GM13977 (cell line): ENCODE measurements around the gene CREB3L2.
A peak's percentile ranks its signal among the peaks of the same experiment; 100 is the strongest.

Experiments
- DNase-seq: peaks from one replicate; pipeline ENCODE4 v3.0.0; 2012; ENCODE audit warnings: low spot score
- in situ Hi-C: fragments of 300-500 bp; cut with MboI; formaldehyde crosslinking; loops from one replicate; pipeline ENCODE4 v1.12.0; 2022; ENCODE audit warnings: low sequenced_read_pairs, low pct_unique_long_range_greater_than_20kb, mixed read lengths, inconsistent platforms; ENCODE audit not compliant: unreplicated experiment
- TF ChIP-seq, protein P1 (sequence below): IDR thresholded peaks from 2 replicates; pipeline ENCODE4 v1.5.1; 2012; ENCODE audit warnings: mild to moderate bottlenecking, control low read depth; ENCODE audit not compliant: insufficient read depth; ENCODE audit errors: extremely low read depth, missing control alignments

CREB3L2 gene

DNA sequence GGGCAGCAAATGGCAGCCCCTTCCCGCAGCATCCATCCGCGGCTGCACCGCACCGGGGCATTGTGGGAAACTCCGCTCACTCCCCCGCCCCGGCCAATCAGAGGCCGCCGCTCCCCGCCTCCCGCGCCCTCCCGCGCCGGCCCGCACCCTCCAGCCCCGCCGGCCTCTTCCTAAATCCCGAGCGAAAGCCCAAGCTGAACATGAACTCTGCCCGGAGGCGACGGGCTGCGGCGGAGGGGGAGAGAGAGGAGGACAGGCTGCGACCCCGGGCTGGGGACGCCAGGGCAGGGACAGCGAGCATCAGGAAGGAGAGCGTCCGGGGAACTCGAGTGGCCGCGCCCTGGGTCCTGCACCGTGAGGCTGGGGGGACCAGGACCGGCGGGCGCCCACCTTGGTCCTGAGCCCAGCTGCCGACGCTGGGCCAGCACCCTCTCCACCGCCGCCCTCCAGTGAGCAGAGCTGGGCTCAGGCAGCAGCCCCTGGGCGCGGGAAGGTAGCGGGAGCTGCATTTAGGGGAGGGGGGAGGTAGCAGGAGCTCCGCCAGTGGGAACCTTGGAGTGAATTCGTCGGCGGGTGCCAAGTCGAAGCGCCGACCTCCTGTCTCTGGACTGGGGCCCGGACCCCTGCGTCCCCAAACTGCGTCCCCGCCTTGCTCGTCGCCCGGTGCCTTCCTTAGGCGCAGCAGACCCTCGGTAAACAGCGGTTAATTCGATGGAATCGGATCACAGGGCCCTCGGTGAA lies 154.9 kb downstream of the CREB3L2 start, which contains the start of gene DGKI:
Gene DGKI (minus strand): TSS at position 148 of the 741 bp plus-strand sequence.
- peak; percentile 72 for DNase-seq
- TF ChIP-seq, protein P1, sequence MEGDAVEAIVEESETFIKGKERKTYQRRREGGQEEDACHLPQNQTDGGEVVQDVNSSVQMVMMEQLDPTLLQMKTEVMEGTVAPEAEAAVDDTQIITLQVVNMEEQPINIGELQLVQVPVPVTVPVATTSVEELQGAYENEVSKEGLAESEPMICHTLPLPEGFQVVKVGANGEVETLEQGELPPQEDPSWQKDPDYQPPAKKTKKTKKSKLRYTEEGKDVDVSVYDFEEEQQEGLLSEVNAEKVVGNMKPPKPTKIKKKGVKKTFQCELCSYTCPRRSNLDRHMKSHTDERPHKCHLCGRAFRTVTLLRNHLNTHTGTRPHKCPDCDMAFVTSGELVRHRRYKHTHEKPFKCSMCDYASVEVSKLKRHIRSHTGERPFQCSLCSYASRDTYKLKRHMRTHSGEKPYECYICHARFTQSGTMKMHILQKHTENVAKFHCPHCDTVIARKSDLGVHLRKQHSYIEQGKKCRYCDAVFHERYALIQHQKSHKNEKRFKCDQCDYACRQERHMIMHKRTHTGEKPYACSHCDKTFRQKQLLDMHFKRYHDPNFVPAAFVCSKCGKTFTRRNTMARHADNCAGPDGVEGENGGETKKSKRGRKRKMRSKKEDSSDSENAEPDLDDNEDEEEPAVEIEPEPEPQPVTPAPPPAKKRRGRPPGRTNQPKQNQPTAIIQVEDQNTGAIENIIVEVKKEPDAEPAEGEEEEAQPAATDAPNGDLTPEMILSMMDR, result no peak
- in situ Hi-C loops, result no loop called here

DNA sequence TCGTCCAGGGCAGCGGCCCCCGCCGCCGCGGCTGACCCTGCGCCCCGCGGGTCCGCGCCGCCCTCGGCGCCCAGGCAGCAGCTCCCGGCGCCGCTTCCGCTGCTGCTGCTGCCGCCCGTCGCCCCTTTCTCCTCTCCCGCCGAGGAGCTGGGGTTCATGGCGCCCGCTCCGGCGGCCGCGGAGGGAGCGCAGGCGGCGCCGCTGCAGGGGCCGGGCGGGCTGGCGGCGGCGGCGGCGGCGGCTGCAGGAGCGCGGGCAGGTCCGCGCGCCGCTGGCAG lies 155.4 kb downstream of the CREB3L2 start:
- TF ChIP-seq, protein P1, result no peak
- in situ Hi-C loops, result no loop called here
- no peak for DNase-seq

DNA sequence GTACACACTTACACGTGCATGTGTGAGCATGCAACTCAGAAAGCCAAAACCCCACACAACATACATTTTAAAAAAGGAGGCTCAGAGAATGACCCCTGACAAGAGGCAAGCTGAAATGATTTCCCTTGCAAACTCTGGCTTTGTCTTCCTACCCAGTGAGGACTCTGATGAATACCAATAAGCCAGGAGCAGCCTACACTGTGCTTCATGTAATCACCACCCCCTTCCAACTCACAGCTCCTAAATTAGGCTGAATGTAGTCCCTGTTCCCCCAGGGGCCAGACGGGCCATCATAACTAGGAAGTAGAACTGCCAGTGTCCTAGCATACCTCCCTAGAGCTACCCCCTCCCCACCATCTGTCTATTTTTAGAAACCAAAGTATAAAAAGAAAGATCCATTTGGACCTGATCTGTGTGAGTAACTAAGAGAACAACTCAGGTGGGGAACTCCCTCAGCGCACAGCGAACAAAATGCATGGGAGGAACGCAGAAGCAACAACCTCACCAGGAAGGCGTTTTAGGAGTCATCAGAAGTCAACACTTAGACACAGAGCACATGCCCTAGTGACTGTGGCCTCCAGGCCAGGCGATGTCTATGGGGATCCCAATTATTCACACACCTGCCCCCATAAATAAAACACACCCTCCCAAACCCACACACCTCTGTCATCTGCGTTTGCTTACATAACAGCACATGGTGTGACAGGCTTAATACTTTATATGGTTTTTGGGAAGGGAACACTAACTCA lies 157.0 kb downstream of the CREB3L2 start:
- in situ Hi-C loops, result no loop called here
- no peak for DNase-seq
- TF ChIP-seq, protein P1, result no peak

DNA sequence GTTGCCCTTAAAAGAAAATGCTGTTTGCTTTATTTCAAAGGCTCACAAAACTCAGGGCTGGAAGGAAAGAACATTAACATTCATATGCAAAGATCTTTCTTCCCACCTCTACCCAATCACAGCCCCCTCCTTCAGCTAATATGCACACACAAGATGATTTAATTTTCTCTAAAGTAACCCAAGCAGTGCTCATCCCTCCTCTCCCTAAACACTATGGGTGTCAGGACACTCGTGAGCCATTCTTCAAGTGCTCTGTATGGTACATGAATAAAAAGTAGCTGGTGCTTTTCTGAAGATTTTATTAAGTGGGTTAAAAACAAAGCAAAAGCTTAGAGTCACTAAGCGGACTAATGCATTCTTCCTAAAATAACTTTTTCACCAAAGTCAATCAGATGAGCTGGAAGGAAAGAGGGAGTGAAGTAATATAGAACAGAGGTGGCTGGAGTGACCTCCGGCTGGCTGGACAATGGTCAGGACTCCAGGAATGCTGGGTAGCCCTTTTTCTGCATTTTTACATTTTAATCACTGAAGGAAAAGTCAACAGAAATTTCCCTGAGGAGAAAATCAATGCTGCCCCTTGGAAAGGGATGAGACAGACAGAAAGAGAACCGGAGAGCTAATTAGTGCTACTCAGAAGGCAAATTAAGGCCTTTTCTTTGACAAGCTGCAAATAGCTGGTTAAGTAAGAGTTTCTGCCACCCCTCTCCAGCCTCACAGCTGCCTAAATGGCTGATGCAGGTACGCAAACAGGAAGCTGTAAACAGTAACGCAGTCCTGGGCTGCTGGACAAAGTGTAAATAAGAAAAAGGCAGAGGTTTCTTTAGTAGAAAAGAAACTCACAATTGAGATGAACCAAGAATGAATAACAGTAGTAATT lies 161.7 kb downstream of the CREB3L2 start:
- TF ChIP-seq, protein P1, result no peak
- in situ Hi-C loops, result no loop called here
- no peak for DNase-seq

DNA sequence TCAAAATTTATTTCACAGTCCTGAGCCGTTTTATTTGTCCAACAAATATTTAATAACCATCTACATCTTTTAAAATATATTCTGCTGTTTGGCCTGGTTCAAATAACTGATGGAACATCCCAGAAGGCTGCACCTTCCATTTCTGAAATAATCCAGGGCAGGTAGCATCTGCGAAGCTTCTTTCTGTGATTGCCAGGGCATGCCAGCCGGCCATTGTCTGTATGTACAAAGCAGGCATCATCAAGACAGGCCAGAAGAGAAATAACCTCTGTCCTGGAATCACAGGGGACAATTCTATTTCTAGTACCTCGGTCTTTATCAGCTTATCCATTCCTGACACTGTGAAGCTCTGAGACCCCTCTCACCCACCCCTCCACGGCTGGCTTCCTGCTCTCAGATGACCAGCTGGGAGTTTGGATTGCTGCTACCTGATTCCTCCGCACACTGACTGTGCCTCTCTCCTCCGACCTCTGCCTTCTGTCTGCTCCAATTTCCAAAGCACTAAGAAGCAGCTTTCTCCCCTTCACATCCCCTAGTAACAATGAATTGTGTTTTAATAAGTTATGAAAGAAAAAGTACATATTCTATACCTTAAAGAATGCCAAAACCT lies 163.1 kb downstream of the CREB3L2 start:
- in situ Hi-C loops, result no loop called here
- TF ChIP-seq, protein P1, result no peak
- DNase-seq, result no peak

DNA sequence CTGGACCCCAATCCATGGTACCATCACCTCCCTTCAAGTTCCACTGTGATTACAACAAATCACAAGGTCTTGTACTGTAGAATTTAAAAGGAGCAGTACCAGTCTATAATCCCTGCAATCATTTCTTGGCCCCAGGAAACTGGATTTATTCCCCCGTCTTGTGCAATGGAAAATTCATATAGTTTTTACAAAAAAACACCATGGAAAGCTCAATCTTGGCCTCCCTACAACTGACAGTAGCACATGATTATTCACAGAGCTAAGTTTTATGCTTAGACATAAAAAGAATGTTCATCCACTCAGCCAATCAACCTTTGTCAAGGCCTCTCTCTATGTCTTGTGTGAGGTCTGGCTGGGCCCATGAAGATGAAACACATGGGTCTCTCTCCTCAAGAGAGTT lies 165.3 kb downstream of the CREB3L2 start:
- in situ Hi-C loops, result no loop called here
- DNase-seq, result no peak
- TF ChIP-seq, protein P1, result no peak
